Measurements from ENCODE around the gene CRTC1.

CRTC1 gene

DNA sequence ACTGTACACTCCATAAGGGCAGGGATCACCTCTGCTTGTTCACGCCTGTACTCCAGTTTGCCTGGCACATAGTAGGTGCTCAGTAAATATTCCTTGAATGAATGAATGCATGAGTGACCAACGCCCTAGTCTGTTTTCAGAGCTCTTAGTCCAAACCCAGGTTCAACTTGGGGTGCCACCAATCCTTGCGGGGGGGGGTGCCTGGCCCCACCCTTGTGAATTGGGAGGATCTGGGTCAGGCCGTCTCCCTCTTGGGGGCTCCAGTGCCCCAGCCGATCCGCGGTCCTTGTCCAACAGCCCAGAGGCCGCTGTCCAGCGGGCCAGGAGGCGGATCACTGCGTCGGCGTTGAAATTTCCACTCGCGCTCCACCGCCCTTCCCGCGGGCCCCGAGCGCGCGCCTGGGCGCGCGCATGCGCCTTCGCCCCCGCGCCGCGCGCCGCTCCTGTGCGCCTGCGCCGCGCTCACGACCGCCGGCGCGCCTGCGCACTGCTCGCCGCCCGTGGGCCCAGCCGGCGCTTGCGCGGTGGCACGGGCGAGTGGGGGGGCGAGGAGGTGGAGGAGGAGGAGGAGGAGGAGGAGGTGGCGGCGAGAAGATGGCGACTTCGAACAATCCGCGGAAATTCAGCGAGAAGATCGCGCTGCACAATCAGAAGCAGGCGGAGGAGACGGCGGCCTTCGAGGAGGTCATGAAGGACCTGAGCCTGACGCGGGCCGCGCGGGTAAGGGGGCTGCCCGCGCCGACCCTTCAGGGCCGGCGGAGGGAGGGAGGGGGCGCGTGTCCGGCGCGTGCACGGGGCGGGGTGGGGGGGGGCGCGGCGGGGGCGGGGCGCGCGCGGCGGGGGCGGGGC, at the start of gene CRTC1:
TSS of gene CRTC1 (plus strand) at position 572 of the 849 bp plus-strand sequence. CDS start at position 595, 23 bp downstream.
- DNase-seq: peak; percentile 77

GRCh38 chr19:18634612-18635297, 48.7 kb upstream of the CRTC1 start:
- DNase-seq: no peak

DNA sequence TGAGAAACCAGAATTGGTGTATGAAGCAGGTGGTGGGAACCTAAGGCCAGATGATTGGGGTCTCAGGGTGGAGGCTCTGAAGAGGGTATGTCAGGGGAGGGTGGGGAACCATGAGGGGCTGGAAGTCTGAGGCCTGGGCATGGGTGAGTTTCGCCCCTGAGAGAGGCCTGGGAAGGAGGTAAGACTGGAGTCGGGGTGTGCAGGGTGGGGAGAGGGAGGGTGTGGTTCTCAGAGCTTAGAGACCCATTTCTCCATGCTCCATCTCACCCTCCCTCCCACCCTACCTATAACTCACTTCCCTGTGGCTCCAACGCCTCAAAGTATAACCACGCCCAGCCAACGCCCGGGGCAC, 47.7 kb upstream of the CRTC1 start:
- no peak for DNase-seq

GRCh38 chr19:18636183-18636968, 47.1 kb upstream of the CRTC1 start:
- peak; percentile 98 for DNase-seq

DNA sequence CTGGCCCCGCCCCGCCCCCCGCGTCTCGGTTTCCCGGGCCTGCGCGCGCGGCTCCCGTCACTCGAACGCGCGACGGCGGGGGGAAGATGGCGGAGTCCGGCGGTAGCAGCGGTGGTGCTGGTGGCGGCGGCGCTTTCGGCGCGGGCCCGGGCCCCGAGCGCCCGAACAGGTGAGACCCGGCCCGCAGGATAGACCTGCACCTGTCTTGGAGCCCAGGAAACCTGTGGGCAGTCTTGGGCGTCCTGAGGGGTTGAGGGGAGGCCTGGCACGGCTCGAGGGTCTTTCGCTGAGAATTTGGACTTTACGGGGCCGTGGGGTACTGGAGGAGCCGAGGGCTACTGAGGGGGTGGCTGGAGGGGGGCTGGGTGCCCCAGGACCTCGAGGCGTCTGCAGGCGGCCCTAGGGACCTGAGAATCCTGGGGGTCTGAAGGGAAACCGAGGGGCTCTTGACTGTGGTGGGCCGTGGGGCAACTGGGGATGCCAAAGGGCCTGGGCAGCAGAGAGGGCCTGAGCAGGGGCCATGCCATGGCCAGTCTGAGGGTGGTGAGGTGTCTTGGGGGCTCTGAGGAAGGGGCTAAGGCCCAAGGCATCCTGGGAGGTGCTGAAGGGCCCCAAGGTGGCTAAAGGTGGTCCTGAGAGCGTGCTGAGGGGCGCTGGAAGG, 46.4 kb upstream of the CRTC1 start, which contains the start of gene KLHL26:
TSS of gene KLHL26 (plus strand) at position 60 of the 661 bp plus-strand sequence. CDS start at position 87, 27 bp downstream.
- DNase-seq: no peak

DNA sequence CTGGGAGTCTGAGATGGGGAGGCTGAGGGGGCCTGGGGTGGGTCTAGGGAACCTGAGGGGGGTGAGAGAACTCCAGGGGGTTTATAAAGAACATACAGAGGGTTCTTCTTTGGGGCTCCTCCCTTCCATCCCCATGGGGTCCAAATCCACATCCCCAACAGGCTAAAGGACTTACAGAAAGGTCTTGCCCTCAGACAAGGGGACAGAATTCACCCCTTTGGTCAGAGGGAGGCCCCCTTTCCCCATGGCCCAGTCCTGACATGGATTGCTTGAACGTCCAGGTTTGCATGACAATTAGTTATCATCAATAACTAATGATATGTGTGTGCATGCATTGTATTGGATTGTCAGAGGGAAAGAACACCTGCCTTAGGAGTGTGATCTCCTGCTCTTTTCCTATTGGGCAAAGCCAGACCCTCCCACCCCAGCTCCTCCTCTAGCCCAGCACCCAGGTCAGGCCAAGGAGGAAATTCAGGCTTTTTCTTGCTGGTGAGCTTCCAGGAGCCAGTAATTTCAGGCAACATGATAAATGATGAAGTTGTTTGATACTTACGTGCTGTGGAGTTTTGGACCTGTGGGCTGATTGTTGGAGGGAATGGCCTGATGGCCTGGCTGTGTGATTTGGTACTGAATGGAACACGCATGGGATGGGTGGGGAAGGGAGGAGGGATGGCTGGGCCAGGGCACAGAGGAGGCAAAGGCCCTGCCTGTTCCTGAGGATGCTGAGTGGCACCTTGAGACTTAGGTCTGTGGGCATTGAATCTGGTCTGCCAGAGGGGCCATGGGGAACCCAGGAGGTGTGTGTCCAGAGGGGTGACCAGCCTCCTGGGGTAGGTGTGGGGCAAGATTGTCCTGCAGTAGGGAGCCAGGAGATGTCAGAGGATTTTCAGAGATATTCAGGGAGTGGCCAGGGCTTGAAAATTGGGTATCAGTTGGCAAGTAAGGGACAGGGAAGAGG, 45.5 kb upstream of the CRTC1 start:
- no peak for DNase-seq

DNA sequence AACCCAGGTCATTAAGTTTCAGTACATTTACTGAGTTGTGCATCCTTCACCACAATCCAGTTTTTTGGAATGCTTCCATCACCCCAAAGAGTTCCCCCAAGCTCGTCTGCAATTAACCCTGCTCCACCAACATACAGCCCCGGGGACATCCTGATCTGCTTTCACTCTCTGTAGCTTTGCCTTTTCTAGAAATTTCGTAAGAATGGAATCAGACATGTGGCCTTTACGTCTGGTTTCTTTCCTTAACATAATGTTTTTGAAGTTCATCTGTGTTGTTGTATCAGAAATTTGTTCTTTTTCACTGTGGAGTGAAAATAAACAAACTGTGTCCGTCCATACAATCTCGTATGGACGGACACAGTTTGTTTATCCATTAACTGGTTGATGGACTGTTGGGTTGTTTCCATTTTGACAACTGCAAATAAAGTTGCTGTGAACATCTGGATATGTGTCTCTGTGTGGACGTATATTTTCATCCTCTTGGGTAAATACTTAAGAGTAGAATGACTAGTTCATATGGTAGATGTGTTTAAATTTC, 43.7 kb upstream of the CRTC1 start:
- DNase-seq: peak; percentile 34

GRCh38 chr19:18644196-18645034, 39.1 kb upstream of the CRTC1 start:
- DNase-seq: peak; percentile 85

- DNase-seq: no peak
These were observed 38.4 kb upstream of the CRTC1 start for GRCh38 chr19:18645035-18645511.

GRCh38 chr19:18646535-18647370, 36.7 kb upstream of the CRTC1 start:
- no peak for DNase-seq

- DNase-seq: no peak
These were observed 36.1 kb upstream of the CRTC1 start for GRCh38 chr19:18647371-18647767.

GRCh38 chr19:18647807-18648206, 35.7 kb upstream of the CRTC1 start:
- no peak for DNase-seq

GRCh38 chr19:18648973-18649315, 34.5 kb upstream of the CRTC1 start:
- no peak for DNase-seq

DNA sequence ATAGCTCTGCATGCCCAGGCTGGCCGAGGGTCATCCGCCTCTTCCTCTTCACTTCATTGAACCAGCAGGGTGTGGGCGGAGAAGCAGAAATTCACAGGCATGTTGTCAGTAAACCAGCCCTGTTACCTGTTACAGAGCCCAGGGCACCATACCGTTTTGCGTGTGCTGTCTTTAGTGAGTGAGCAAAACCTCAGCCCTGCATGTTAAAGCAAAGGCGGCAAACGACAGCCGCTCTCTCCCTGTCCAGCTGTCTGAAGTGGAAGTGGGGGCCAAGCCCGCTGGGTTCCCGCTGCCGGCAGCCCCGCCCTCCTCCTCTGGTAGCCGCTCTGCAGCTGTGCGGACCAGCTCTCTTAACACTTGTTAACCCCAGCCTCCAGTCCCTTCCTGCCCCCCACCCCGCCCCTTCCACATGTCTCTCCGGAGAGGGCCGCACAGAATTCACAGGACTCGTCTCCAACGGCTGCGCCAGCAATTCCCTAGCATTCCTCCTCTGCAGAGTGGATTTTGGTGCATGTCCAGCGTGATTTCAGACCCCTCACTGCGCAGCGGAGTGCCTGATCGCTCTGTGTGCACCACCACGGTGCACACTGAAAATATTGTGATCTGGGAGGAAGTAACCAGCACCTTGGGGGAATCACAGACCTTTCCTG, 34.0 kb upstream of the CRTC1 start:
- DNase-seq: peak; percentile 33

GRCh38 chr19:18650021-18650390, 33.5 kb upstream of the CRTC1 start:
- no peak for DNase-seq

DNA sequence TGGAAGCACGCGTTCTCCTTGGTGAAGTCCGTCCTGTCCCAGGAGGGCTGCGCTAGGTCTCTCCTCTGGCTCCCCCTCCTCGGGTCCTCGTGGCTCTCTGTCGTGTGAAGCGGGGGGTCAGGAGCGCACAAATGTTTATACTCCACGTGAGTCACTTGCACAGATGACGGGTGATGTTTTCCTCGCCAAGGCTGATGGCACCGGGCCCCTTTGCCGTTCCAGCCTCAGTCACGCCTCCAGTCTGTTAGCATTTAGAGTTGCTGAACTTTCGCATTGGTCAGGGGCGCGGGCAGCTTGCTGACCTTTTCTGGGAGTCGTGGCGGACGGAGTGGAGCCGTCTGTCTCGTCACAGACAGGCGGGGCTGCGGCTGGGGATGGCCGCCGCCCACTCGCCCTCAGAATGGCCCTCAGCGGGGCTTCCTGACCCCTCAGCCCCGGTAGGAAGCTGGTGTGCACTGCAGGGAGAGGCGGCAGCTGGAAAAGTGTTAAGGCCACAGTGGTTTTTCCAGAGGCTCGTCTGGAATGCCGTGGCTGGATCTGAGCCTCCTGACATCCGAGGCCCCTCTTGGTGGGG, 32.9 kb upstream of the CRTC1 start:
- no peak for DNase-seq

GRCh38 chr19:18651300-18651699, 32.2 kb upstream of the CRTC1 start:
- no peak for DNase-seq

GRCh38 chr19:18651733-18652132, 31.7 kb upstream of the CRTC1 start:
- no peak for DNase-seq

GRCh38 chr19:18653853-18654252, 29.6 kb upstream of the CRTC1 start:
- no peak for DNase-seq

Data from MV-4-11 (cell line).